GM12872 (cell line): ENCODE measurements around the gene MSTO1.

ENCODE experiments used
- TF ChIP-seq, protein P1 (sequence below): IDR thresholded peaks from 3 replicates; pipeline ENCODE4 v1.5.1; 2011; ENCODE audit warnings: low read depth, mild to moderate bottlenecking, low read length, moderate library complexity; ENCODE audit not compliant: insufficient read depth

Gene MSTO1

DNA sequence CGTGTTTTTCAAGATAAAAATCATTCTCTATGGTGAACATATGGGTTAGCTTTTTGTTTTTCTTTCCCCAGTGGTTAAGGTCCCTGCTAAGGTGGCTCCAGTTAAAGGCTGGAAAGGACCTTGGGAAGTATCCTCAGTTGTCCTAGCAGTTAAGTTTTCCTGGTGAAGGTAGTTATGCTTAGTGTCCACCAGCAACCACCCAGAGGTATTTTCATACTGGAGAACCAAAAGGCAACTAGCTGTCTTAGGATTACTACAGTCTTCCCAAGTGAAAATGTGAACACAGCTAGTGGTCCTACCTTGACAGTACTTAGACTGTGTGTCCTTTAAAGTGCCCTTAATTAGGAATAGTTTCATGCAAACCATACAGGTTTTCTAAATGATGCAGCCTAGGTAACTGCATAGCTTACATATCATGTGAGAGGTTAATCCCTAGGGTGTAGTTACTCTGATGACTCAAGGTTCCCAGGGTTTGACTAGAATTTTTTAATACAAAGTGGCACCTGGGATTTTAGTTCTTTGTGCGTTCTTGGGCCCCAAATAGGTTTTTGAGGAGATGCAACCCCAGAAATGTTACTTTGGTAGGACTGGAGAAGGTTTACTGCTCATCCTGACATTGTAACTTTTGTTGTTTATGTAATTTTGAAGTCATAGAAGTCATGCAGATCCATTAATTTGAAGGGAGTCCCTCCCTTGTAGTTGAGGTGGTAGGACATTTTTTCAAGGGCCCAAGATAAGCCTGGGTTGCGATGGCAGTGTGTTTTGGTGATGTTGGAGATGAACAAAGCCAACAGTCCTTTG, 42.0 kb downstream of the MSTO1 start:
- TF ChIP-seq, protein P1, sequence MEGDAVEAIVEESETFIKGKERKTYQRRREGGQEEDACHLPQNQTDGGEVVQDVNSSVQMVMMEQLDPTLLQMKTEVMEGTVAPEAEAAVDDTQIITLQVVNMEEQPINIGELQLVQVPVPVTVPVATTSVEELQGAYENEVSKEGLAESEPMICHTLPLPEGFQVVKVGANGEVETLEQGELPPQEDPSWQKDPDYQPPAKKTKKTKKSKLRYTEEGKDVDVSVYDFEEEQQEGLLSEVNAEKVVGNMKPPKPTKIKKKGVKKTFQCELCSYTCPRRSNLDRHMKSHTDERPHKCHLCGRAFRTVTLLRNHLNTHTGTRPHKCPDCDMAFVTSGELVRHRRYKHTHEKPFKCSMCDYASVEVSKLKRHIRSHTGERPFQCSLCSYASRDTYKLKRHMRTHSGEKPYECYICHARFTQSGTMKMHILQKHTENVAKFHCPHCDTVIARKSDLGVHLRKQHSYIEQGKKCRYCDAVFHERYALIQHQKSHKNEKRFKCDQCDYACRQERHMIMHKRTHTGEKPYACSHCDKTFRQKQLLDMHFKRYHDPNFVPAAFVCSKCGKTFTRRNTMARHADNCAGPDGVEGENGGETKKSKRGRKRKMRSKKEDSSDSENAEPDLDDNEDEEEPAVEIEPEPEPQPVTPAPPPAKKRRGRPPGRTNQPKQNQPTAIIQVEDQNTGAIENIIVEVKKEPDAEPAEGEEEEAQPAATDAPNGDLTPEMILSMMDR, result no peak

DNA sequence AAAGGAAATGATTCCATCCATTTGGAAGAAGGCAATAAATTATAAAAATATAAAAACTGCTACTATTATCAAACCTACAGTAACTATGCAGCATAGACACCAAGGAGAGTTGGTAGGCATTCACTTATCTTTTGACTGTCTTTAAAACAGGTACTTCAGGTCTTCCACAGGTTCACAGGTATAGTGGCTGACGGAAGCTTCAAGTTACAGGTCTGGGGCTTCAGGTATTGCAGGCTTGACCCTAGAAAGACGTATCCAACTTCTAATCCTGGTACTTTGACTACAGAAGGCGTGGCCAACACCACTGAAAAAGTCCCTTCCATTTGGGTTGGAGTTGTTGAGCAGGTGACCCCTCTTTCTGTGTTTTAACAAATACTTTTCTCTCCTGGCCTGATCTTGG, 42.9 kb downstream of the MSTO1 start:
- TF ChIP-seq, protein P1, result no peak

DNA sequence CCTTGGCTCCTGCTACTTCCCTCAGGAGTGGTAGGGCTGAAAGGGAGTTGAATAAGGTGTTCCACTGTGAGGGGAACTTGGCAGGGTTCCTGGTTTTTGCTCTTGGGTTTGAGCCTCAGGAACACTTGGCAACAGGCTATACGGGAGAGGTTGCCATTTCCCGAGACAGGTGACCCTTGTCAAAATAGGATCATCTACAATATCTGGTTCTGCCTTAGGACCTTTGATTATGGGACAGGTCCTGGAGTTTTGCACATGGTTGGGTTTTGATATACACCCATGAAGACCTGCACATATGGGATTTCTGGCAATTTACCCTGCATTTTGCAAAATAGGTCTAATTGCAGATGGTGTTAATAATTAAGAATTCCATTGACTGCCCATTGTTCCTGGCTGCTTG, 47.4 kb downstream of the MSTO1 start:
- TF ChIP-seq, protein P1, result no peak
